H1 (cell line): ENCODE data around the gene SPATA21. TPM values are rescaled to one million over a fixed set of nuclear protein-coding genes. Genes with fewer than 3 reads are reported as not detected.

Source experiments
- CTCF ChIA-PET: fragments of 300-600 bp; sonication (Branson Sonifier 250); formaldehyde crosslinking; loops from one replicate; lab custom pipeline; 2021; ENCODE audit not compliant: partially characterized antibody; lab: Charles Lee
- POLR2A ChIA-PET: fragments of 300-600 bp; sonication (Branson Sonifier 250); formaldehyde crosslinking; loops from one replicate; lab custom pipeline; 2021; ENCODE audit warnings: inconsistent platforms; ENCODE audit not compliant: partially characterized antibody; lab: Charles Lee
- DNase-seq, 2 experiments: peaks; one replicate each; pipeline versions ENCODE4 v3.0.0 to v3.0.0-alpha.2; 2010 to 2022; ENCODE audit warnings: low spot score in 2 of 2, low read depth in 1 of 2, mixed read lengths in 1 of 2
- FAIRE-seq: peaks from 2 replicates; lab custom pipeline; 2011; peaks lifted over from hg19 to GRCh38; lab: Jason Lieb, UNC
- H2AFZ ChIP-seq: 2 replicates; pipeline ENCODE4 v1.8.1; 2012; ENCODE audit warnings: low read length, inconsistent platforms
- H2AK5ac ChIP-seq: 2 replicates; pipeline ENCODE4 v1.6.1; 2013; ENCODE audit warnings: low read depth, low read length
- H2BK120ac ChIP-seq: replicated peaks from 2 replicates; pipeline ENCODE3; 2013; ENCODE audit warnings: low read depth, low read length, inconsistent platforms
- H2BK12ac ChIP-seq: 2 replicates; pipeline ENCODE4 v1.6.1; 2013; ENCODE audit warnings: low read depth, low read length
- H2BK15ac ChIP-seq: 2 replicates; pipeline ENCODE4 v1.6.1; 2013; ENCODE audit warnings: low read length
- H2BK20ac ChIP-seq: 2 replicates; pipeline ENCODE4 v1.6.1; 2013; ENCODE audit warnings: low read length
- H2BK5ac ChIP-seq: 2 replicates; pipeline ENCODE4 v1.6.1; 2013; ENCODE audit warnings: low read depth, low read length
- H3K14ac ChIP-seq: 2 replicates; pipeline ENCODE4 v1.6.1; 2013; ENCODE audit warnings: inconsistent platforms; ENCODE audit not compliant: insufficient read length
- H3K18ac ChIP-seq: 2 replicates; pipeline ENCODE4 v1.6.1; 2013; ENCODE audit warnings: low read length; ENCODE audit errors: extremely low read depth
- H3K23ac ChIP-seq: 2 replicates; pipeline ENCODE4 v1.6.1; 2013; ENCODE audit warnings: inconsistent platforms; ENCODE audit not compliant: insufficient read length
- H3K23me2 ChIP-seq: 2 replicates; pipeline ENCODE4 v1.6.1; 2013; ENCODE audit warnings: low read depth, low read length
- H3K27ac ChIP-seq: 2 replicates; pipeline ENCODE4 v1.6.1; 2011; ENCODE audit warnings: low read depth, low read length, inconsistent platforms
- H3K27me3 ChIP-seq, 4 experiments: replicated peaks in 1 of 4; 1 replicate in 1 of 4; 2 replicates in 3 of 4; pipeline versions ENCODE4 v1.6.1 to v1.8.1; 2011 to 2013; ENCODE audit warnings: low read length in 3 of 4, mild to moderate bottlenecking in 3 of 4, inconsistent platforms in 2 of 4, mixed read lengths in 2 of 4, moderate library complexity in 1 of 4; ENCODE audit not compliant: control insufficient read depth in 3 of 4, insufficient read depth in 3 of 4; ENCODE audit errors: extremely low read depth in 1 of 4
- H3K36me3 ChIP-seq, 4 experiments: 2 replicates each; pipeline versions ENCODE4 v1.6.1 to v1.8.1; 2011 to 2013; ENCODE audit warnings: mild to moderate bottlenecking in 4 of 4, low read length in 3 of 4, moderate library complexity in 2 of 4, control low read depth in 1 of 4, inconsistent platforms in 1 of 4; ENCODE audit not compliant: insufficient read depth in 4 of 4, control insufficient read depth in 2 of 4
- H3K4ac ChIP-seq: replicated peaks from 2 replicates; pipeline ENCODE3; 2013; ENCODE audit warnings: low read length, low read depth, mixed read lengths, inconsistent platforms; ENCODE audit not compliant: insufficient read length
- H3K4me1 ChIP-seq, 4 experiments: replicated peaks in 1 of 4; 1 replicate in 1 of 4; 2 replicates in 3 of 4; pipeline versions ENCODE4 v1.6.1 to v1.8.1; 2011 to 2013; ENCODE audit warnings: low read length in 3 of 4, inconsistent platforms in 2 of 4, mixed read lengths in 1 of 4; ENCODE audit not compliant: insufficient read depth in 4 of 4, control insufficient read depth in 3 of 4
- H3K4me2 ChIP-seq, 2 experiments: 2 replicates each; pipeline versions ENCODE4 v1.6.1 to v1.8.1; 2011 to 2013; ENCODE audit warnings: low read depth in 2 of 2, low read length in 2 of 2, control low read depth in 1 of 2, inconsistent platforms in 1 of 2, mild to moderate bottlenecking in 1 of 2; ENCODE audit not compliant: insufficient read depth in 1 of 2
- H3K4me3 ChIP-seq, 4 experiments: fragments of 200-600, 300-600 bp in 1 of 4; sonication (generic), shearing (Covaris generic), sonication (Bioruptor Twin) in 1 of 4; 2 replicates each; pipeline versions ENCODE4 v1.5.1 to v1.8.1; 2011 to 2016; ENCODE audit warnings: low read length in 4 of 4, low read depth in 3 of 4, control low read depth in 2 of 4, inconsistent platforms in 2 of 4, mild to moderate bottlenecking in 2 of 4, mixed read lengths in 1 of 4, moderate library complexity in 1 of 4; ENCODE audit not compliant: insufficient read depth in 2 of 4; ENCODE audit errors: extremely low read depth in 1 of 4
- H3K56ac ChIP-seq: replicated peaks from 2 replicates; pipeline ENCODE3; 2013; ENCODE audit warnings: low read depth, mild to moderate bottlenecking, mixed read lengths, low read length, inconsistent platforms; ENCODE audit not compliant: insufficient read length
- H3K79me1 ChIP-seq: 2 replicates; pipeline ENCODE4 v1.6.1; 2013; ENCODE audit warnings: low read depth, low read length, control low read depth
- H3K79me2 ChIP-seq, 2 experiments: 2 replicates each; pipeline versions ENCODE4 v1.6.1 to v1.8.1; 2012 to 2013; ENCODE audit warnings: low read length in 2 of 2, mild to moderate bottlenecking in 2 of 2, inconsistent platforms in 1 of 2; ENCODE audit not compliant: insufficient read depth in 2 of 2, control insufficient read depth in 1 of 2
- H3K9ac ChIP-seq, 4 experiments: replicated peaks in 1 of 4; 1 replicate in 1 of 4; 2 replicates in 3 of 4; pipeline versions ENCODE4 v1.6.1 to v1.8.1; 2011 to 2013; ENCODE audit warnings: low read depth in 3 of 4, low read length in 3 of 4, control low read depth in 2 of 4, mild to moderate bottlenecking in 2 of 4, moderate library complexity in 2 of 4, inconsistent platforms in 1 of 4; ENCODE audit errors: extremely low read depth in 1 of 4
- H3K9me3 ChIP-seq, 2 experiments: 2 replicates each; pipeline versions ENCODE4 v1.6.1 to v1.8.1; 2012 to 2013; ENCODE audit warnings: mild to moderate bottlenecking in 2 of 2, moderate library complexity in 2 of 2, control low read depth in 1 of 2, inconsistent platforms in 1 of 2, low read depth in 1 of 2, low read length in 1 of 2, mixed read lengths in 1 of 2; ENCODE audit not compliant: insufficient read depth in 2 of 2
- H4K20me1 ChIP-seq, 2 experiments: replicated peaks in 1 of 2; 2 replicates each; pipeline versions ENCODE3 to v1.8.1; 2011 to 2013; ENCODE audit warnings: inconsistent platforms in 2 of 2, low read length in 2 of 2, mild to moderate bottlenecking in 1 of 2; ENCODE audit not compliant: insufficient read depth in 2 of 2, control insufficient read depth in 1 of 2
- H4K5ac ChIP-seq: 2 replicates; pipeline ENCODE4 v1.6.1; 2013; ENCODE audit warnings: low read length, low read depth, mixed read lengths, inconsistent platforms; ENCODE audit not compliant: insufficient read length
- H4K8ac ChIP-seq: 2 replicates; pipeline ENCODE4 v1.8.0; 2013; ENCODE audit warnings: mild to moderate bottlenecking, moderate library complexity, low read length, inconsistent platforms; ENCODE audit not compliant: insufficient read depth; ENCODE audit errors: extremely low read depth
- H4K91ac ChIP-seq: replicated peaks from 2 replicates; pipeline ENCODE3; 2013; ENCODE audit warnings: low read length, mixed read lengths, inconsistent platforms; ENCODE audit not compliant: insufficient read length
- CREB1 ChIP-seq: IDR thresholded peaks from 2 replicates; pipeline ENCODE4 v1.6.1; 2012; ENCODE audit warnings: inconsistent platforms
- EGR1 ChIP-seq: IDR thresholded peaks from 2 replicates; pipeline ENCODE4 v1.6.1; 2011; ENCODE audit warnings: low read depth, low read length, borderline replicate concordance
- EZH2 ChIP-seq: fragments of 200-600 bp; sonication (generic); IDR thresholded peaks from 2 replicates; pipeline ENCODE4 v1.7.1; 2012; ENCODE audit warnings: low read depth, mild to moderate bottlenecking, moderate library complexity, low read length, inconsistent platforms; ENCODE audit not compliant: severe bottlenecking
- HDAC2 ChIP-seq, 2 experiments: fragments of 300-600 bp in 1 of 2; sonication (generic) in 1 of 2; IDR thresholded peaks; 2 replicates each; pipeline ENCODE4 v1.6.1; 2011 to 2012; ENCODE audit warnings: low read depth in 2 of 2, low read length in 2 of 2, mild to moderate bottlenecking in 2 of 2, moderate library complexity in 2 of 2, borderline replicate concordance in 1 of 2, inconsistent platforms in 1 of 2
- MAFK ChIP-seq: IDR thresholded peaks from 2 replicates; pipeline ENCODE4 v1.6.1; 2012; ENCODE audit warnings: low read depth, mild to moderate bottlenecking, improper control_type of control experiment, low read length
- NANOG ChIP-seq: IDR thresholded peaks from 2 replicates; pipeline ENCODE4 v1.6.1; 2011; ENCODE audit warnings: low read length, low read depth, mild to moderate bottlenecking, inconsistent platforms; ENCODE audit not compliant: insufficient read depth, poor library complexity, severe bottlenecking
- RBBP5 ChIP-seq: IDR thresholded peaks from 2 replicates; pipeline ENCODE4 v1.7.1; 2012; ENCODE audit warnings: low read depth, mild to moderate bottlenecking, inconsistent platforms, low read length, moderate library complexity, borderline replicate concordance
- SIRT6 ChIP-seq: IDR thresholded peaks from one replicate; pipeline ENCODE4 v1.7.1; 2012; ENCODE audit warnings: low read length, inconsistent platforms
- SRF ChIP-seq: IDR thresholded peaks from 2 replicates; pipeline ENCODE4 v1.6.1; 2011; ENCODE audit warnings: mild to moderate bottlenecking, low read depth, low read length, moderate library complexity
- TEAD4 ChIP-seq: IDR thresholded peaks from 2 replicates; pipeline ENCODE4 v1.6.1; 2012; ENCODE audit warnings: low read depth, low read length, inconsistent platforms, mixed read lengths
- WGBS, 2 experiments: shearing (Covaris generic) in 1 of 2; methylation state at CpG; one replicate each; pipeline versions ENCODE4 v1.1.6 to v1.1.7; 2013 to 2015; ENCODE audit warnings: low lambda C conversion rate in 2 of 2, mixed read lengths in 2 of 2, inconsistent platforms in 1 of 2, low coverage in 1 of 2, missing lambda C conversion rate in 1 of 2; ENCODE audit not compliant: insufficient replicate concordance in 2 of 2, insufficient coverage in 1 of 2, insufficient read length in 1 of 2; ENCODE audit errors: extremely low coverage in 1 of 2, missing lambda C conversion rate in 1 of 2; 5-methylcytosine and 5-hydroxymethylcytosine counted together
- polyA plus RNA-seq, 7 experiments: library from polyadenylated mRNA; depleted of rRNA in 3 of 7; stranded (reverse) in 5 of 7; unstranded in 2 of 7; fragments of >200 nt in 5 of 7; fragments of 200-250 nt in 2 of 7; gene quantifications; 1 replicate in 5 of 7; 2 replicates in 1 of 7; 4 replicates in 1 of 7; pipeline versions ENCODE4 v1.2.1 to v1.2.3, GENCODE V29; 2011 to 2013; ENCODE audit warnings: missing spikeins in 2 of 7, mixed read lengths in 2 of 7
- total RNA-seq: library from RNA; stranded (reverse); fragmentation: NEBNext Ultra II Directional; extraction: Animal tissue kit (Norgen Biotek cat#: 25700); gene quantifications from 2 replicates; pipeline ENCODE4 v1.2.1, GENCODE V29; 2021

Gene SPATA21
- total and polyA plus RNA-seq, 2 of the 8 experiments (the other 6 are each of a cell fraction or from before 2014, with no cell fraction given): not detected

- Histone ChIP-seq H3K27ac (no peak overlapping the region), H4K91ac (no peak overlapping the region), H2AK5ac (no peak overlapping the region), H3K9ac (no peak overlapping the region), H3K79me2 (no peaks in the 10 kb centered on the region), H2BK15ac (no peak overlapping the region), H4K8ac (no peak overlapping the region), H3K23ac (no peak overlapping the region), H2BK12ac (no peak overlapping the region), H3K9me3 (no peaks in the 10 kb centered on the region), H2AFZ (no peak overlapping the region), H3K56ac (no peak overlapping the region), H3K4me3 (no peak overlapping the region), H3K23me2 (no peaks in the 10 kb centered on the region), H3K36me3 (no peaks in the 10 kb centered on the region), H3K14ac (no peak overlapping the region), H3K18ac (no peak overlapping the region), H3K4ac (no peak overlapping the region), H4K20me1 (no peaks in the 10 kb centered on the region), H3K4me2 (no peak overlapping the region), H2BK5ac (no peak overlapping the region), H3K27me3 (0 out of 7 replicates have a peak, but pooled peaks cover 0 to 2% (median 0%) of the 10 kb centered on the region in 4 experiments), H4K5ac (no peak overlapping the region), H2BK20ac (no peak overlapping the region), H3K79me1 (no peaks in the 10 kb centered on the region), H3K4me1 (no peaks in the 10 kb centered on the region), H2BK120ac (no peak overlapping the region)
- DNase-seq: no peak
- FAIRE-seq: no peak
- ChIA-PET POLR2A (interaction anchor here (1.0 to 1.9 kb wide), 3 partner anchors 11 to 67 kb away, joined by 3 to 6 read pairs (median 3); partner anchors contain the start of gene FBXO42), CTCF (interaction anchor here (0.6 to 2.4 kb wide), 2 partner anchors 19 to 115 kb away, joined by 3 to 8 read pairs; no protein-coding TSS in a partner anchor)
- TF ChIP-seq EGR1 (no peak), HDAC2 (IDR thresholded peaks at IDR 0.05; ENCODE audit: borderline replicate concordance in 1 of 2, low read depth in 2 of 2, low read length in 2 of 2) (no peak), SRF (no peak), NANOG (no peak), TEAD4 (no peak), MAFK (no peak), RBBP5 (no peak), EZH2 (no peak), CREB1 (no peak), SIRT6 (no peak)
- 78% methylated on average over 7 of the region's 7 CpGs; no CpG with 5 or more reads in 1 of the 2 experiments for WGBS, 2 experiments
Observed at GRCh38 chr1:16418823-16419425, 18.3 kb downstream of the SPATA21 start.
